Activated CD4-positive, alpha-beta T cell treated with anti-CD3 and anti-CD28 coated beads, Interleukin-2, Interleukin-6, amounts not matched to agents 100 ng/mL and 50 ng/mL, durations not matched to agents 16 hours and 8 hours (primary cell): ENCODE results near the gene TBC1D21.
A peak's percentile ranks its signal among the peaks of the same experiment; 100 is the strongest.

Experiments used
- DNase-seq: peaks from one replicate; pipeline ENCODE4 v3.0.0-alpha.2; 2020

Gene TBC1D21

GRCh38 chr15:73889762-73890124 lies 16.4 kb downstream of the TBC1D21 start:
- no peak for DNase-seq

- DNase-seq = no peak
Measured at GRCh38 chr15:73891328-73892315, 18.3 kb downstream of the TBC1D21 start.

GRCh38 chr15:73892446-73893226 lies 19.3 kb downstream of the TBC1D21 start:
- no peak for DNase-seq

- no peak for DNase-seq
Measured at GRCh38 chr15:73894133-73894814, 20.9 kb downstream of the TBC1D21 start.

GRCh38 chr15:73897441-73898261 lies 24.3 kb downstream of the TBC1D21 start:
- peak; percentile 79 for DNase-seq

- no peak for DNase-seq
Measured at GRCh38 chr15:73899197-73900094, 26.1 kb downstream of the TBC1D21 start.

GRCh38 chr15:73900095-73900712 lies 26.8 kb downstream of the TBC1D21 start:
- no peak for DNase-seq

- DNase-seq = no peak
Measured at GRCh38 chr15:73901126-73901810, 27.9 kb downstream of the TBC1D21 start.

GRCh38 chr15:73902121-73903020 lies 29.0 kb downstream of the TBC1D21 start:
- DNase-seq = no peak

GRCh38 chr15:73904026-73904815 lies 30.9 kb downstream of the TBC1D21 start:
- DNase-seq = no peak

GRCh38 chr15:73905225-73905827 lies 32.0 kb downstream of the TBC1D21 start:
- DNase-seq = no peak

- DNase-seq = no peak
Measured at GRCh38 chr15:73906346-73907034, 33.1 kb downstream of the TBC1D21 start.

- DNase-seq = no peak
Measured at GRCh38 chr15:73907035-73907408, 33.7 kb downstream of the TBC1D21 start.

GRCh38 chr15:73908030-73908821 lies 34.9 kb downstream of the TBC1D21 start:
- peak; percentile 85 for DNase-seq

- DNase-seq = no peak
Measured at GRCh38 chr15:73908822-73909122, 35.4 kb downstream of the TBC1D21 start.

GRCh38 chr15:73909651-73910050 lies 36.3 kb downstream of the TBC1D21 start:
- no peak for DNase-seq
